Type B pancreatic cell (in vitro differentiated cells): ENCODE measurements around the gene C3orf52. TPM values are rescaled to one million over a fixed set of nuclear protein-coding genes. Genes with fewer than 3 reads are reported as not detected.
A peak's percentile ranks its signal among the peaks of the same experiment; 100 is the strongest.
"Not testable (repeated sequence)": the region's sequence is repeated elsewhere in the genome, so short reads cannot be mapped to it uniquely, and the experiment has no call there.

Source experiments
- DNase-seq: peaks from one replicate; pipeline ENCODE4 v3.0.0; 2021; ENCODE audit warnings: mixed read lengths; ENCODE audit not compliant: unreplicated experiment; ENCODE audit errors: extremely low spot score
- H3K27ac Mint-ChIP-seq: 2 replicates; pipeline ENCODE4 v1.8.0; 2021; ENCODE audit warnings: mild to moderate bottlenecking, mixed read lengths
- H3K27me3 Mint-ChIP-seq: 2 replicates; pipeline ENCODE4 v1.8.0; 2021; ENCODE audit warnings: mixed read lengths
- H3K36me3 Mint-ChIP-seq: 2 replicates; pipeline ENCODE4 v1.8.0; 2021; ENCODE audit warnings: mixed read lengths
- H3K4me1 Mint-ChIP-seq: one replicate; pipeline ENCODE4 v1.8.0; 2021; ENCODE audit warnings: mixed read lengths; ENCODE audit not compliant: unreplicated experiment
- H3K4me3 Mint-ChIP-seq: 2 replicates; pipeline ENCODE4 v1.8.0; 2021; ENCODE audit warnings: mild to moderate bottlenecking, mixed read lengths
- H3K9me3 Mint-ChIP-seq: 2 replicates; pipeline ENCODE4 v1.8.0; 2021; ENCODE audit warnings: mixed read lengths
- CTCF ChIP-seq: fragments of 200-600 bp; sonication (generic); conservative IDR thresholded peaks from 2 replicates; pipeline ENCODE4 v1.5.0; 2021; ENCODE audit warnings: antibody characterized with exemption, mild to moderate bottlenecking
- long read RNA-seq: library from polyadenylated mRNA; unstranded; transcript quantifications from one replicate; pipeline ENCODE4 v2.0.0, GENCODE V29; 2020
- total RNA-seq: library from RNA; stranded (reverse); gene quantifications from 2 replicates; pipeline ENCODE4 v1.2.1, GENCODE V29; 2021; ENCODE audit warnings: low replicate concordance

C3orf52 gene
- total RNA-seq: 8.4 and 11.9 TPM in 2 replicates
- long read RNA-seq, transcript C3orf52-201 (6 exons, 2,277 nt): major isoform, 101 of 117 reads
- long read RNA-seq, transcript C3orf52-202 (4 exons, 2,054 nt): minor isoform, 5 of 117 reads
- long read RNA-seq, partial matches to known transcripts: 4 of 117 reads
- long read RNA-seq, other reads (novel, unspliced or antisense): 7 of 117 reads

GRCh38 chr3:112086076-112086854 lies at the start of gene C3orf52:
C3orf52 (plus strand) TSS chr3:112086389; CDS start chr3:112086408, 19 bp downstream.
- DNase-seq: peak; percentile 86
- H3K4me1 Mint-ChIP-seq: peaks cover 48% of the 10 kb centered on the region

DNA sequence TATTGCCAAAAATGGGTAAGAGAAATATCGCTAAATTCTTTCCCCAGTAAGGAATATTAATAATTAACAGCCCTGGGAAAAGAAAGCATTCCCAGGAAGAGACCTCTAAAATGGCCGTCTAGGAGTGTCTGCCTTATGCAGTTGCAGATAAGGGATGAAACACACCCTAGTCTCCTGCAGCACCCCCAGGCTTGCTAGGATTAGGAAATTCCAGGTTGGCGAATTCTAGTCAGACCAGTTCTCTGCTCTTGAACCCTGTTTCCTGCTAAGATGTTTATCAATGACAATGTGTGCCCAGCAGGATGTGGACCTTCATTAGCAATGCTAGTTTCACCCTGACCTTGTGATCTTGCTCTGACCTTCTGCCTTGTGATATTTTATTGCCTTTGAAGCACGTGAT lies 49.0 kb upstream of the C3orf52 start:
- H3K9me3 Mint-ChIP-seq, H3K36me3 Mint-ChIP-seq, H3K4me3 Mint-ChIP-seq, H3K4me1 Mint-ChIP-seq, H3K27me3 Mint-ChIP-seq, H3K27ac Mint-ChIP-seq, DNase-seq: not testable (repeated sequence)

More at GRCh38 chr3:112086076-112086854, at the start of gene C3orf52:
- Mint-ChIP-seq H3K27ac (peak within 1 kb of the TSS; percentile 87), H3K36me3 (no peaks in the 10 kb centered on the region), H3K27me3 (peaks cover 13% of the 10 kb centered on the region), H3K4me3 (peak within 1 kb of the TSS; percentile 91), H3K9me3 (no peaks in the 10 kb centered on the region)
- peak; percentile 66 for TF ChIP-seq CTCF

DNA sequence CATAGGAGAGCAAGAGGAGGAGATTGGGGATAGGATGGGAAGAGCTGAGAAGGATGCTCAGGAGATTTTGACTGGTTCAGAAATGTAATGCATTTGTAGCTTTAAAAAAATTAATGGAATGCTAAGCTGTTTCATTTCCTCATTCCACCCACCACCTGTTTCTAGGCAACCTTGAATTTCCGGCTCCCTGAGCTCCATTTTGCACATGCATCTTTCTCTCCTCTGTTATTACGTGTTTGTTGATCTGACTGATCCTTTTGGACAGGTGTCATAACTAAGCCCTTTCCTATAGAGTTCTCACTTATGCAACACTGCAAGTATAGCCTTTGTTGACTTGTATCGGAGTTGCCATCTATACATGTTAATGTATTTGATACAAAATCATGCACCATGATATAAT lies 47.3 kb upstream of the C3orf52 start:
- DNase-seq: no peak
- no peaks in the 10 kb centered on the region for H3K36me3 Mint-ChIP-seq
- TF ChIP-seq CTCF: no peak
- H3K27me3 Mint-ChIP-seq: no peaks in the 10 kb centered on the region
- H3K4me1 Mint-ChIP-seq: peaks cover 8% of the 10 kb centered on the region
- H3K9me3 Mint-ChIP-seq: peaks cover 4% of the 10 kb centered on the region
- H3K4me3 Mint-ChIP-seq: no peak overlapping the region
- H3K27ac Mint-ChIP-seq: peak overlapping the region; percentile 30

GRCh38 chr3:112041321-112041720 lies 44.9 kb upstream of the C3orf52 start:
- Mint-ChIP-seq H3K4me1 (peaks cover 4% of the 10 kb centered on the region), H3K36me3 (no peaks in the 10 kb centered on the region), H3K27me3 (no peaks in the 10 kb centered on the region), H3K4me3 (no peak overlapping the region), H3K27ac (no peak overlapping the region), H3K9me3 (peaks cover 4% of the 10 kb centered on the region)
- no peak for TF ChIP-seq CTCF
- no peak for DNase-seq

GRCh38 chr3:112042842-112043280 lies 43.3 kb upstream of the C3orf52 start:
- H3K4me1 Mint-ChIP-seq: peaks cover 4% of the 10 kb centered on the region
- H3K36me3 Mint-ChIP-seq: no peaks in the 10 kb centered on the region
- H3K4me3 Mint-ChIP-seq: no peak overlapping the region
- H3K27ac Mint-ChIP-seq: no peak overlapping the region
- no peak for TF ChIP-seq CTCF
- H3K9me3 Mint-ChIP-seq: no peaks in the 10 kb centered on the region
- no peak for DNase-seq
- no peaks in the 10 kb centered on the region for H3K27me3 Mint-ChIP-seq

GRCh38 chr3:112043621-112044201 lies 42.5 kb upstream of the C3orf52 start:
- Mint-ChIP-seq H3K27ac (no peak overlapping the region), H3K4me3 (no peak overlapping the region), H3K4me1 (peaks cover 4% of the 10 kb centered on the region), H3K9me3 (no peaks in the 10 kb centered on the region), H3K27me3 (no peaks in the 10 kb centered on the region), H3K36me3 (no peaks in the 10 kb centered on the region)
- no peak for DNase-seq
- peak; percentile 97 for TF ChIP-seq CTCF
